Karpas-422 (cell line): ENCODE measurements around the gene ABLIM2. TPM values are rescaled to one million over a fixed set of nuclear protein-coding genes. Genes with fewer than 3 reads are reported as not detected.

Experiments used
- DNase-seq: peaks from one replicate; pipeline ENCODE4 v3.0.0-alpha.2; 2015
- H2AFZ ChIP-seq: fragments of 200-600 bp; sonication (generic); 2 replicates; pipeline ENCODE4 v1.6.1; 2014; ENCODE audit warnings: antibody characterized with exemption, low read length, mixed read lengths
- H3K27ac ChIP-seq: fragments of 200-600 bp; sonication (generic); 2 replicates; pipeline ENCODE4 v1.5.1; 2014; ENCODE audit warnings: mild to moderate bottlenecking, low read length, moderate library complexity
- H3K27me3 ChIP-seq: fragments of 200-600 bp; sonication (generic); 2 replicates; pipeline ENCODE4 v1.6.1; 2014; ENCODE audit warnings: low read length, mixed read lengths
- H3K36me3 ChIP-seq: fragments of 200-600 bp; sonication (generic); 2 replicates; pipeline ENCODE4 v1.6.1; 2014; ENCODE audit warnings: low read length, mixed read lengths; ENCODE audit not compliant: insufficient read depth
- H3K4me1 ChIP-seq: fragments of 200-600 bp; sonication (generic); 2 replicates; pipeline ENCODE4 v1.6.1; 2014; ENCODE audit warnings: mild to moderate bottlenecking, low read length, mixed read lengths
- H3K4me2 ChIP-seq: fragments of 200-600 bp; sonication (generic); 2 replicates; pipeline ENCODE4 v1.6.1; 2014; ENCODE audit warnings: low read length, low read depth, mild to moderate bottlenecking; ENCODE audit not compliant: poor library complexity, severe bottlenecking
- H3K4me3 ChIP-seq: fragments of 200-600 bp; sonication (generic); 2 replicates; pipeline ENCODE4 v1.5.1; 2014; ENCODE audit warnings: mild to moderate bottlenecking, antibody characterized with exemption, low read length, mixed read lengths
- H3K79me2 ChIP-seq: fragments of 200-600 bp; sonication (generic); 2 replicates; pipeline ENCODE4 v1.6.1; 2014; ENCODE audit warnings: mild to moderate bottlenecking, low read length, mixed read lengths
- H3K9ac ChIP-seq: fragments of 200-600 bp; sonication (generic); 2 replicates; pipeline ENCODE4 v1.6.0; 2014; ENCODE audit warnings: low read length
- H3K9me2 ChIP-seq: fragments of 200-600 bp; sonication (generic), shearing (Covaris generic); replicated peaks from 2 replicates; pipeline ENCODE4 v1.6.0; 2014; ENCODE audit warnings: mild to moderate bottlenecking, low read length, moderate library complexity; ENCODE audit not compliant: insufficient read depth
- H3K9me3 ChIP-seq: fragments of 300-700, 200-600 bp; sonication (generic); 2 replicates; pipeline ENCODE4 v1.6.1; 2014; ENCODE audit warnings: low read length, mixed read lengths
- H4K20me1 ChIP-seq: fragments of 200-600 bp; sonication (generic); 2 replicates; pipeline ENCODE4 v1.6.1; 2014; ENCODE audit warnings: mild to moderate bottlenecking, antibody characterized with exemption, low read length, low read depth; ENCODE audit not compliant: insufficient read depth
- total RNA-seq: library from RNA; depleted of rRNA; stranded (reverse); fragments of >200 nt; shearing (Covaris generic); gene quantifications from 2 replicates; pipeline ENCODE4 v1.2.3, GENCODE V29; 2014; ENCODE audit warnings: low replicate concordance

Gene ABLIM2
- total RNA-seq, 1 experiment from 2014 or later, result not detected

DNA sequence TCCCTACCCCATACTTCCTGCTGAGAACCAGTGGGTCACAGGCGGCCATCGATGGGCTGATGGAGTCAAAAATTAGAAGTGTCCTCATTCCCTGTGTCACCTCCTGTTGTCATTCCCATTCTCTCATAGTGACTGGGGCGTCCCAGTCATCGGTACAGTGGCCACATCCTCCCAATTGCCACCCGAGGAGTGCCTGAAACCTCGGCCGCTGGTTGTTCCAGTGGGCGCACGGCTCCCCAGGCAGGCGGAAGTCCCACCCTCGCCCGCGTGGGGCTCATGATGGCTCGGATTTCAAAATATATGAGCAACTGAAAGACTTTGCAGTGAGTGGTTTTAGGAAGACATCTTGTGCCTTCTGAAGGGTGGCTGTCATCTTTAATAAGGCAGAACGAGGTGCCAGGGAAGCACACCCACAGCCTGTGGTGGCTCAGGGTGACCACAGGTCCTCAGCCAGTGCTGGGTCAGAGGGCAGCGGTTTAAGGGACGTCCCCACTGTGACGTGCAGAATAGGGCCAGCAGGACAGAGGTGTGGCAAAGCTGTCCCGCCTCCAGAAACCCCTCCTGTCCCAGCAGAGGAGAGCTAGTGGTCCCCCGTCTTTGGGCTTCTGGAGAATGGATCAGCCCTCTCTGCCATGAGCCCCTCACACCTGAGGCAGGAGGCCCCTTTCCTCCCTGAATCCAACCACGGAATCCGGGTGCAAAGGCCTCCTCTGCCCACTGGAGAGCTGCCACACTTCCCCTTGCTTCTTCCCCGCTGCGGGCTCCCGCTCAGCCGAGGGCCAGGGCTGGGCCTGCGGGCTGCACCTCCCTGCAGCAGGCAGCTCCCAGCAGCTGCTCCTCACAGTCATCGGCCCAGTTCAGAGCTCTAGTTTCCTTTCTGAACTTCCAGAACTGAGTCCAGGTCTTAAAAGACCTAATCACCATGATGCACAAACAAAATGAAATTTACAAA is 90.4 kb downstream of the ABLIM2 start:
- H3K4me1 ChIP-seq, result no peaks in the 10 kb centered on the region
- H3K4me3 ChIP-seq, result no peak overlapping the region
- H3K9me2 ChIP-seq, result no peaks in the 10 kb centered on the region
- H2AFZ ChIP-seq, result no peak overlapping the region
- H3K27ac ChIP-seq, result no peak overlapping the region
- H3K36me3 ChIP-seq, result no peaks in the 10 kb centered on the region
- H3K9me3 ChIP-seq, result peaks cover 12% of the 10 kb centered on the region
- H3K9ac ChIP-seq, result no peak overlapping the region
- no peaks in the 10 kb centered on the region for H4K20me1 ChIP-seq
- H3K4me2 ChIP-seq, result no peak overlapping the region
- no peaks in the 10 kb centered on the region for H3K79me2 ChIP-seq
- H3K27me3 ChIP-seq, result peaks cover 4% of the 10 kb centered on the region; the same call in 1 of the 2 replicates
- no peak for DNase-seq

GRCh38 chr4:8067274-8067936 is 91.2 kb downstream of the ABLIM2 start:
- Histone ChIP-seq H3K27ac (no peak overlapping the region), H3K4me1 (no peaks in the 10 kb centered on the region), H3K4me3 (no peak overlapping the region), H3K4me2 (no peak overlapping the region), H3K36me3 (no peaks in the 10 kb centered on the region), H2AFZ (no peak overlapping the region), H3K9ac (no peak overlapping the region), H3K9me3 (peaks cover 13% of the 10 kb centered on the region), H3K27me3 (peaks cover 4% of the 10 kb centered on the region; the same call in 1 of the 2 replicates), H4K20me1 (no peaks in the 10 kb centered on the region), H3K79me2 (no peaks in the 10 kb centered on the region), H3K9me2 (no peaks in the 10 kb centered on the region)
- no peak for DNase-seq

- H3K9me3 ChIP-seq, result peaks cover 13% of the 10 kb centered on the region
- H3K4me3 ChIP-seq, result no peak overlapping the region
- no peak overlapping the region for H3K4me2 ChIP-seq
- H3K4me1 ChIP-seq, result no peaks in the 10 kb centered on the region
- no peaks in the 10 kb centered on the region for H3K9me2 ChIP-seq
- H3K27me3 ChIP-seq, result peaks cover 4% of the 10 kb centered on the region; the same call in 1 of the 2 replicates
- H3K79me2 ChIP-seq, result no peaks in the 10 kb centered on the region
- H3K36me3 ChIP-seq, result no peaks in the 10 kb centered on the region
- DNase-seq, result no peak
- no peak overlapping the region for H3K27ac ChIP-seq
- H2AFZ ChIP-seq, result no peak overlapping the region
- no peaks in the 10 kb centered on the region for H4K20me1 ChIP-seq
- no peak overlapping the region for H3K9ac ChIP-seq
Measured at GRCh38 chr4:8066336-8066931, 92.2 kb downstream of the ABLIM2 start.

- Histone ChIP-seq H3K4me1 (no peaks in the 10 kb centered on the region), H2AFZ (no peak overlapping the region), H3K79me2 (no peaks in the 10 kb centered on the region), H3K27ac (no peak overlapping the region), H3K9me3 (peaks cover 13% of the 10 kb centered on the region), H3K4me3 (no peak overlapping the region), H3K36me3 (no peaks in the 10 kb centered on the region), H4K20me1 (no peaks in the 10 kb centered on the region), H3K9ac (no peak overlapping the region), H3K27me3 (peaks cover 4% of the 10 kb centered on the region; the same call in 1 of the 2 replicates), H3K4me2 (no peak overlapping the region), H3K9me2 (no peaks in the 10 kb centered on the region)
- no peak for DNase-seq
Measured at GRCh38 chr4:8063974-8064563, 94.5 kb downstream of the ABLIM2 start.

DNA sequence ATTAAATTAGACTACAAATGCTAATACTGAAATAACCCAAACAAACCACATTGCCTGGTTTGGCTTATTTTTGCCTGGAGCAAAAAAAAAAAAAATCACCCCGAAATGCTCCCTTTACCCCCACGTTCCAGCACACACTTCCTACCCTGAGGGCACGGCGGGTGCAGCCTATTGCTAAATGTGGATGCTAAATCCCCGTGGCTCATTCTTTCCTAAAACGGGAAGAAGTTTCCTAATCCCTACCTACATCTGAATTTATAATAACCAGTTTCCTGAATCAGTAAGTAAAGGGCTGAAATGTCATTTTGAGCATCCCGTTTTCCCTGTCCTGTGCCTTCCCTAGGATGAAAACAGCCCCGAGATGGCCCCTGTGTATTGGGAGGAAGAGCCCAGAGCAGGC is 97.0 kb downstream of the ABLIM2 start:
- peaks cover 13% of the 10 kb centered on the region for H3K9me3 ChIP-seq
- no peak overlapping the region for H3K4me3 ChIP-seq
- peaks cover 4% of the 10 kb centered on the region; the same call in 1 of the 2 replicates for H3K27me3 ChIP-seq
- H3K4me2 ChIP-seq, result no peak overlapping the region
- no peaks in the 10 kb centered on the region for H4K20me1 ChIP-seq
- no peaks in the 10 kb centered on the region for H3K79me2 ChIP-seq
- H3K9me2 ChIP-seq, result no peaks in the 10 kb centered on the region
- no peak overlapping the region for H3K27ac ChIP-seq
- H2AFZ ChIP-seq, result no peak overlapping the region
- H3K4me1 ChIP-seq, result no peaks in the 10 kb centered on the region
- no peak overlapping the region for H3K9ac ChIP-seq
- H3K36me3 ChIP-seq, result no peaks in the 10 kb centered on the region
- no peak for DNase-seq

DNA sequence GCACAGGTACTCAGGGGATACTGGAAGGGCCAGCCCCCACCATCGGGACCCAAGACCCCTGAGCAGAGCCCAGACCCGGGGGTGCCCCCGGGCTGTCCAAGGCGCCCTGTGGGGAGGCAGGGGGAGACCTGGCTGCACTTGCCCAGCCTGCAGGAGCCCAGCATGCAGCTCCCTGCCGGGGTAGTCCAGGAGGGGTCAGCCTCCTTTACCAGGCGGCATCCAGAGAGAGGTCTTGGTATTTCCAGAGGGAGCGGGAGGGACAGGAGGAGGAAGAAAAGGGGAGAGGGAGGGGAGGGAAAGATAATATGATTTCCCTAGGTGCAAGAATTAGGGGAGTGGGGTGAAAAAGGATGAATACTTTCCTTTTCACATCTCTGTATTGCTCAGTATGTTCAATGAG is 97.5 kb downstream of the ABLIM2 start:
- Histone ChIP-seq H3K79me2 (no peaks in the 10 kb centered on the region), H3K9ac (no peak overlapping the region), H4K20me1 (no peaks in the 10 kb centered on the region), H3K36me3 (no peaks in the 10 kb centered on the region), H3K4me1 (no peaks in the 10 kb centered on the region), H2AFZ (no peak overlapping the region), H3K9me3 (peaks cover 13% of the 10 kb centered on the region), H3K9me2 (no peaks in the 10 kb centered on the region), H3K4me2 (no peak overlapping the region), H3K27ac (no peak overlapping the region), H3K4me3 (no peak overlapping the region), H3K27me3 (peaks cover 4% of the 10 kb centered on the region; the same call in 1 of the 2 replicates)
- no peak for DNase-seq

DNA sequence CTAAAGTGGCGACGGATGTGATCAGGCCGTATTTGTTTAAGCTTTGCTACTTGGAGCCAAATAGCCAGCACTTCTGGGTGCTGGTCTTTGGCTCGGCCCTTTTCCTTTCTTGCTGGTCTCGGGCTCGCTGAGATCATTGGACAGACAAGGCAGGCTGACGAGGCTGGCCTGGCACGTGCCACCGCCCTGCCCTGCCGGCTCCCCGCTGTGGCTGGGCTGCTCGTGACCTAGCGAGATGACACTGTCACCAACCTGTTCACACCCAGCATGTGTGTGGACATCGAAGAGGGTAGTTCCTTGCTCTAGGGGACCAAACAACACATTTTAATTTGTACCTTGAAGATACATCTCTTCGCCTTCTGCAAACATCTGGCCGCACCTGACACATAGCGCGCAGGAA is 98.0 kb downstream of the ABLIM2 start:
- Histone ChIP-seq H2AFZ (no peak overlapping the region), H3K9me2 (no peaks in the 10 kb centered on the region), H3K4me1 (no peaks in the 10 kb centered on the region), H3K4me2 (no peak overlapping the region), H3K27me3 (peaks cover 4% of the 10 kb centered on the region; the same call in 1 of the 2 replicates), H3K9me3 (peaks cover 13% of the 10 kb centered on the region), H3K79me2 (no peaks in the 10 kb centered on the region), H4K20me1 (no peaks in the 10 kb centered on the region), H3K27ac (no peak overlapping the region), H3K9ac (no peak overlapping the region), H3K4me3 (no peak overlapping the region), H3K36me3 (no peaks in the 10 kb centered on the region)
- DNase-seq, result no peak
